Measurements from ENCODE around the gene ZFR. TPM values are rescaled to one million over a fixed set of nuclear protein-coding genes. Genes with fewer than 3 reads are reported as not detected.

The ZFR gene
- total RNA-seq, 1 donor from 2014 or later: 71.5 TPM

- H3K4me1 Mint-ChIP-seq: peaks cover 13% of the 10 kb centered on the region
- no peak for DNase-seq (ENCODE audit: low spot score in 2 of 2, unreplicated experiment in 2 of 2)
- no peaks in the 10 kb centered on the region for H3K9me3 Mint-ChIP-seq
- H3K36me3 Mint-ChIP-seq: peaks cover 38% of the 10 kb centered on the region
- TF ChIP-seq CTCF (IDR thresholded peaks at IDR 0.05; ENCODE audit: unreplicated experiment): no peak
- H3K4me3 Mint-ChIP-seq: no peak overlapping the region
- no peak overlapping the region for H3K27ac Mint-ChIP-seq
- no peaks in the 10 kb centered on the region for H3K27me3 Mint-ChIP-seq (ENCODE audit: low read depth)
Measured at GRCh38 chr5:32392039-32392438, 52.5 kb downstream of the ZFR start.

- Mint-ChIP-seq H3K27ac (no peak overlapping the region), H3K4me1 (peaks cover 16% of the 10 kb centered on the region), H3K4me3 (no peak overlapping the region), H3K9me3 (no peaks in the 10 kb centered on the region), H3K27me3 (ENCODE audit: low read depth) (no peaks in the 10 kb centered on the region), H3K36me3 (peaks cover 35% of the 10 kb centered on the region)
- DNase-seq (ENCODE audit: low spot score in 2 of 2, unreplicated experiment in 2 of 2): no peak
- no peak for TF ChIP-seq CTCF (IDR thresholded peaks at IDR 0.05; ENCODE audit: unreplicated experiment)
Measured at GRCh38 chr5:32390819-32391591, 53.5 kb downstream of the ZFR start.

- H3K27me3 Mint-ChIP-seq (ENCODE audit: low read depth): no peaks in the 10 kb centered on the region
- no peak overlapping the region for H3K4me3 Mint-ChIP-seq
- H3K9me3 Mint-ChIP-seq: no peaks in the 10 kb centered on the region
- DNase-seq (ENCODE audit: low spot score in 2 of 2, unreplicated experiment in 2 of 2): no peak
- peaks cover 37% of the 10 kb centered on the region for H3K36me3 Mint-ChIP-seq
- H3K27ac Mint-ChIP-seq: peak overlapping the region; percentile 39
- peaks cover 17% of the 10 kb centered on the region for H3K4me1 Mint-ChIP-seq
- no peak for TF ChIP-seq CTCF (IDR thresholded peaks at IDR 0.05; ENCODE audit: unreplicated experiment)
Measured at GRCh38 chr5:32388432-32389129, 56.0 kb downstream of the ZFR start.

- Mint-ChIP-seq H3K36me3 (peaks cover 39% of the 10 kb centered on the region), H3K27ac (peak overlapping the region; percentile 21), H3K4me3 (no peak overlapping the region), H3K9me3 (no peaks in the 10 kb centered on the region), H3K27me3 (ENCODE audit: low read depth) (no peaks in the 10 kb centered on the region), H3K4me1 (peaks cover 17% of the 10 kb centered on the region)
- no peak for DNase-seq (ENCODE audit: low spot score in 2 of 2, unreplicated experiment in 2 of 2)
- TF ChIP-seq CTCF (IDR thresholded peaks at IDR 0.05; ENCODE audit: unreplicated experiment): no peak
Measured at GRCh38 chr5:32387841-32388240, 56.7 kb downstream of the ZFR start.

- Mint-ChIP-seq H3K9me3 (no peaks in the 10 kb centered on the region), H3K27ac (peak overlapping the region; percentile 37), H3K4me3 (no peak overlapping the region), H3K36me3 (peaks cover 41% of the 10 kb centered on the region), H3K4me1 (peaks cover 17% of the 10 kb centered on the region), H3K27me3 (ENCODE audit: low read depth) (no peaks in the 10 kb centered on the region)
- DNase-seq (ENCODE audit: low spot score in 2 of 2, unreplicated experiment in 2 of 2): no peak
- TF ChIP-seq CTCF (IDR thresholded peaks at IDR 0.05; ENCODE audit: unreplicated experiment): no peak
Measured at GRCh38 chr5:32387211-32387610, 57.3 kb downstream of the ZFR start.

Data from mesothelial cell of epicardium (in vitro differentiated cells).